NCI-H2196 treated with DMSO at 0.1 percent for 48 hours (cell line): ENCODE results near the gene TPM1.

Experiments
- DNase-seq: peaks from one replicate; lab custom pipeline; 2025; ENCODE audit not compliant: unreplicated experiment; lab: John Stamatoyannopoulos, UW

Gene TPM1

GRCh38 chr15:63052961-63053698 is 10.6 kb downstream of the TPM1 start:
- DNase-seq, result no peak

GRCh38 chr15:63054281-63054683 is 11.7 kb downstream of the TPM1 start:
- DNase-seq, result no peak

- no peak for DNase-seq
Observed at GRCh38 chr15:63054985-63055384, 12.4 kb downstream of the TPM1 start.

GRCh38 chr15:63056829-63057228 is 14.3 kb downstream of the TPM1 start:
- DNase-seq, result no peak

- DNase-seq, result no peak
Observed at GRCh38 chr15:63057468-63058345, 15.2 kb downstream of the TPM1 start.

GRCh38 chr15:63059075-63059474 is 16.5 kb downstream of the TPM1 start:
- no peak for DNase-seq

- DNase-seq, result no peak
Observed at GRCh38 chr15:63059573-63060216, 17.1 kb downstream of the TPM1 start.

- no peak for DNase-seq
Observed at GRCh38 chr15:63060699-63061098, 18.2 kb downstream of the TPM1 start.

- DNase-seq, result no peak
Observed at GRCh38 chr15:63061975-63062374, 19.4 kb downstream of the TPM1 start.

- DNase-seq, result no peak
Observed at GRCh38 chr15:63063164-63063756, 20.7 kb downstream of the TPM1 start.

- DNase-seq, result no peak
Observed at GRCh38 chr15:63063877-63064409, 21.4 kb downstream of the TPM1 start.

GRCh38 chr15:63065262-63066221 is 23.0 kb downstream of the TPM1 start:
- DNase-seq, result no peak

- DNase-seq, result no peak
Observed at GRCh38 chr15:63066272-63066671, 23.7 kb downstream of the TPM1 start.

GRCh38 chr15:63067306-63067705 is 24.8 kb downstream of the TPM1 start:
- DNase-seq, result no peak

- DNase-seq, result no peak
Observed at GRCh38 chr15:63067976-63068743, 25.6 kb downstream of the TPM1 start.

- no peak for DNase-seq
Observed at GRCh38 chr15:63069616-63070090, 27.1 kb downstream of the TPM1 start.

GRCh38 chr15:63070681-63071129 is 28.2 kb downstream of the TPM1 start:
- no peak for DNase-seq

- no peak for DNase-seq
Observed at GRCh38 chr15:63071288-63071909, 28.9 kb downstream of the TPM1 start.
